Osteocyte (in vitro differentiated cells): ENCODE results near the gene IFTAP. TPM values are rescaled to one million over a fixed set of nuclear protein-coding genes. Genes with fewer than 3 reads are reported as not detected.

Experiments
- DNase-seq: peaks from one replicate; pipeline ENCODE4 v3.0.0; 2021; ENCODE audit warnings: mixed read lengths; ENCODE audit not compliant: unreplicated experiment; ENCODE audit errors: extremely low spot score
- H3K27ac Mint-ChIP-seq: one replicate; pipeline ENCODE4 v1.8.0; 2021; ENCODE audit warnings: mild to moderate bottlenecking, mixed read lengths; ENCODE audit not compliant: unreplicated experiment
- H3K27me3 Mint-ChIP-seq: one replicate; pipeline ENCODE4 v1.8.0; 2021; ENCODE audit warnings: mixed read lengths; ENCODE audit not compliant: unreplicated experiment
- H3K36me3 Mint-ChIP-seq: one replicate; pipeline ENCODE4 v1.8.0; 2021; ENCODE audit warnings: mixed read lengths; ENCODE audit not compliant: unreplicated experiment
- H3K4me1 Mint-ChIP-seq: one replicate; pipeline ENCODE4 v1.8.0; 2021; ENCODE audit warnings: mixed read lengths; ENCODE audit not compliant: unreplicated experiment
- H3K4me3 Mint-ChIP-seq: one replicate; pipeline ENCODE4 v1.8.0; 2021; ENCODE audit warnings: mild to moderate bottlenecking, moderate library complexity, mixed read lengths; ENCODE audit not compliant: unreplicated experiment
- H3K9me3 Mint-ChIP-seq: one replicate; pipeline ENCODE4 v1.8.0; 2021; ENCODE audit warnings: mixed read lengths; ENCODE audit not compliant: unreplicated experiment
- CTCF ChIP-seq: fragments of 200-600 bp; sonication (generic); IDR thresholded peaks from 2 replicates; pipeline ENCODE4 v1.5.0; 2021; ENCODE audit warnings: antibody characterized with exemption, mild to moderate bottlenecking, moderate library complexity
- total RNA-seq: library from RNA; stranded (reverse); gene quantifications from 2 replicates; pipeline ENCODE4 v1.2.1, GENCODE V29; 2021

Gene IFTAP
- total RNA-seq, 1 donor from 2014 or later = 22.5 TPM

GRCh38 chr11:36622431-36623136 is 28.3 kb downstream of the IFTAP start:
- peak; percentile 75 for TF ChIP-seq CTCF

GRCh38 chr11:36623494-36623893 is 29.2 kb downstream of the IFTAP start:
- no peaks in the 10 kb centered on the region for H3K27me3 Mint-ChIP-seq
- TF ChIP-seq CTCF = no peak

More at GRCh38 chr11:36622431-36623136, 28.3 kb downstream of the IFTAP start:
- H3K9me3 Mint-ChIP-seq = no peaks in the 10 kb centered on the region
- H3K36me3 Mint-ChIP-seq = no peaks in the 10 kb centered on the region
- peaks cover 25% of the 10 kb centered on the region for H3K4me1 Mint-ChIP-seq
- no peak overlapping the region for H3K27ac Mint-ChIP-seq
- no peak overlapping the region for H3K4me3 Mint-ChIP-seq
- DNase-seq = no peak
- no peaks in the 10 kb centered on the region for H3K27me3 Mint-ChIP-seq

GRCh38 chr11:36627006-36627405 is 32.7 kb downstream of the IFTAP start:
- no peak overlapping the region for H3K27ac Mint-ChIP-seq
- no peak for DNase-seq
- no peaks in the 10 kb centered on the region for H3K4me1 Mint-ChIP-seq
- H3K36me3 Mint-ChIP-seq = peaks cover 4% of the 10 kb centered on the region
- no peak for TF ChIP-seq CTCF
- no peaks in the 10 kb centered on the region for H3K9me3 Mint-ChIP-seq
- H3K27me3 Mint-ChIP-seq = no peaks in the 10 kb centered on the region
- H3K4me3 Mint-ChIP-seq = no peak overlapping the region

More at GRCh38 chr11:36623494-36623893, 29.2 kb downstream of the IFTAP start:
- Mint-ChIP-seq H3K4me1 (peaks cover 21% of the 10 kb centered on the region), H3K9me3 (no peaks in the 10 kb centered on the region), H3K27ac (no peak overlapping the region), H3K36me3 (no peaks in the 10 kb centered on the region), H3K4me3 (no peak overlapping the region)
- no peak for DNase-seq

GRCh38 chr11:36627471-36627870 is 33.2 kb downstream of the IFTAP start:
- TF ChIP-seq CTCF = no peak
- Mint-ChIP-seq H3K36me3 (peaks cover 4% of the 10 kb centered on the region), H3K4me1 (no peaks in the 10 kb centered on the region), H3K9me3 (no peaks in the 10 kb centered on the region), H3K27me3 (no peaks in the 10 kb centered on the region), H3K4me3 (no peak overlapping the region), H3K27ac (no peak overlapping the region)
- no peak for DNase-seq

- H3K4me1 Mint-ChIP-seq = no peaks in the 10 kb centered on the region
- no peak overlapping the region for H3K27ac Mint-ChIP-seq
- TF ChIP-seq CTCF = no peak
- H3K9me3 Mint-ChIP-seq = no peaks in the 10 kb centered on the region
- H3K27me3 Mint-ChIP-seq = no peaks in the 10 kb centered on the region
- peaks cover 4% of the 10 kb centered on the region for H3K36me3 Mint-ChIP-seq
- no peak overlapping the region for H3K4me3 Mint-ChIP-seq
- no peak for DNase-seq
Observed at GRCh38 chr11:36628141-36628540, 33.8 kb downstream of the IFTAP start.
